GM20000 (cell line): ENCODE measurements around the gene PATL2.
"Not testable (repeated sequence)": the region's sequence is repeated elsewhere in the genome, so short reads cannot be mapped to it uniquely, and the experiment has no call there.

Source experiments
- DNase-seq: peaks from one replicate; pipeline ENCODE4 v3.0.0; 2012; ENCODE audit warnings: low spot score
- CTCF ChIP-seq: IDR thresholded peaks from 2 replicates; pipeline ENCODE4 v1.5.1; 2012; ENCODE audit warnings: mild to moderate bottlenecking, control low read depth; ENCODE audit errors: extremely low read depth, missing control alignments

The PATL2 gene

GRCh38 chr15:44706946-44707636 lies 4.0 kb downstream of the PATL2 start:
- TF ChIP-seq CTCF = no peak
- no peak for DNase-seq

- no peak for TF ChIP-seq CTCF
- no peak for DNase-seq
These were observed 4.7 kb downstream of the PATL2 start for GRCh38 chr15:44706401-44706800.

- DNase-seq = no peak
- no peak for TF ChIP-seq CTCF
These were observed 5.1 kb downstream of the PATL2 start for GRCh38 chr15:44705986-44706385.

GRCh38 chr15:44700676-44701075 lies 10.4 kb downstream of the PATL2 start:
- DNase-seq = not testable (repeated sequence)

- DNase-seq = no peak
- TF ChIP-seq CTCF = no peak
These were observed 12.5 kb downstream of the PATL2 start for GRCh38 chr15:44698641-44699040.

- no peak for TF ChIP-seq CTCF
- no peak for DNase-seq
These were observed 14.1 kb downstream of the PATL2 start for GRCh38 chr15:44697014-44697413.

- TF ChIP-seq CTCF = no peak
- no peak for DNase-seq
These were observed 15.8 kb downstream of the PATL2 start for GRCh38 chr15:44695294-44695693.

- no peak for DNase-seq
- no peak for TF ChIP-seq CTCF
These were observed 16.7 kb downstream of the PATL2 start for GRCh38 chr15:44694416-44694815.
